Stomach smooth muscle (tissue), 2 donors: Measurements from ENCODE around the gene DUS1L.

Experiments used
- H3K27ac ChIP-seq: one replicate; pipeline ENCODE4 v1.7.0; 2013; ENCODE audit warnings: mild to moderate bottlenecking, low read length, inconsistent platforms
- H3K27me3 ChIP-seq, 2 donors: one replicate each; pipeline ENCODE4 v1.7.0; 2013; ENCODE audit warnings: low read length in 2 of 2; ENCODE audit not compliant: insufficient read depth in 2 of 2, control insufficient read depth in 1 of 2
- H3K36me3 ChIP-seq, 2 donors: one replicate each; pipeline ENCODE4 v1.7.0; 2013; ENCODE audit warnings: low read length in 2 of 2; ENCODE audit not compliant: control insufficient read depth in 2 of 2, insufficient read depth in 2 of 2
- H3K4me1 ChIP-seq: one replicate; pipeline ENCODE4 v1.7.0; 2013; ENCODE audit warnings: low read length; ENCODE audit not compliant: control insufficient read depth, insufficient read depth
- H3K4me3 ChIP-seq, 2 donors: one replicate each; pipeline ENCODE4 v1.7.0; 2013; ENCODE audit warnings: low read length in 2 of 2
- H3K9ac ChIP-seq, 2 donors: one replicate each; pipeline ENCODE4 v1.7.0; 2013; ENCODE audit warnings: low read length in 2 of 2, mild to moderate bottlenecking in 1 of 2
- H3K9me3 ChIP-seq, 2 donors: one replicate each; pipeline ENCODE4 v1.7.0; 2013; ENCODE audit warnings: low read length in 2 of 2; ENCODE audit not compliant: control insufficient read depth in 2 of 2
- donor health status: healthy.
- donor health status: Pancreatic carcinoma.

Gene DUS1L

GRCh38 chr17:82107341-82107860 lies 41.8 kb upstream of the DUS1L start:
- Histone ChIP-seq H3K9me3 (no peaks in the 10 kb centered on the region), H3K9ac (no peak overlapping the region), H3K27me3 (no peaks in the 10 kb centered on the region), H3K4me1 (peaks cover 18% of the 10 kb centered on the region), H3K4me3 (no peak overlapping the region), H3K27ac (no peak overlapping the region), H3K36me3 (peaks cover 0 to 2% of the 10 kb centered on the region in 2 donors)

- peaks cover 20% of the 10 kb centered on the region for H3K4me1 ChIP-seq
- peak overlapping the region in 1 of 2 donors; percentile 29 for H3K4me3 ChIP-seq
- no peaks in the 10 kb centered on the region for H3K36me3 ChIP-seq
- peak overlapping the region in 1 of 2 donors; percentile 42 for H3K9ac ChIP-seq
- no peak overlapping the region for H3K27ac ChIP-seq
- no peaks in the 10 kb centered on the region for H3K27me3 ChIP-seq
- H3K9me3 ChIP-seq: no peaks in the 10 kb centered on the region
These were observed 41.2 kb upstream of the DUS1L start for GRCh38 chr17:82106688-82107305.

DNA sequence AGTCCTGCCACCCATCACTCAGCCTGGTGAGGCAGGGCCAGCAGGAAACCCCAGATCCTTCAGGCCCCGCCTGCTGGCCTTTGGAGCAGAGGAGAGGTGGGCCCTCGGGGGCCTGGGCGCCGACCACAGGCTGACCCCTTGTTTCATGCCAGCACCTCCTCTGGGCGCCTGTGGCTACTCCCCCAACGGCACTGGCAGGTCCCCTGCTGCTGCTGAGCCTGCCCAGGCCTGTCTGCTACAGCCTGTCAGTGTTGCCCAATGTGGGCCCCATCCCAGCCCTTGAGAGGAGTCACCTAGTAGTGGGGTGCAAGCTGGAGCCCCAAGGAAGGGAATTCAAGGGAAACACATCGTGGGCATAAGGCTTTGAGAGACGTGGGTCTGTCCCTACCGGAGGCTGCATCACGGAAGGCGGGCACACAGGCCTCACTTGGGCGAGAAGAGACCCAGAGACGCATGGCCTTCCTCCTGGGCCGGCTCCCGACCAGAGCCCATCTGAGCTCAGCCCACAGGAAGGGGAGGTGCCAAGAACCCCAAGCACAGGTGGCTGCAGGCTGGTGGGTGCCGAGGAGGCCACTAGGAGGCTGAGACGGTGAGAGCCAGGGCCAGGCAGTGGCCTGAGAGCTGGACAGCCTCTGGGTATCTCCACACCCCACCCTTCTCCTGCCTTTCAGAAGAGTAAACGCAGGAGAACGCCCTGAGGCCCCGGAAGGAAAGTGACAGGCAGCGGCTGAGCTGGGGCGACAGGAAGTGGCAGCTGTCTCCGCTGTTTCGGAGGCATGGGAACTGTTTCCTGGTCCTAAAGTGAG lies 40.5 kb upstream of the DUS1L start:
- H3K4me1 ChIP-seq: peaks cover 24% of the 10 kb centered on the region

DNA sequence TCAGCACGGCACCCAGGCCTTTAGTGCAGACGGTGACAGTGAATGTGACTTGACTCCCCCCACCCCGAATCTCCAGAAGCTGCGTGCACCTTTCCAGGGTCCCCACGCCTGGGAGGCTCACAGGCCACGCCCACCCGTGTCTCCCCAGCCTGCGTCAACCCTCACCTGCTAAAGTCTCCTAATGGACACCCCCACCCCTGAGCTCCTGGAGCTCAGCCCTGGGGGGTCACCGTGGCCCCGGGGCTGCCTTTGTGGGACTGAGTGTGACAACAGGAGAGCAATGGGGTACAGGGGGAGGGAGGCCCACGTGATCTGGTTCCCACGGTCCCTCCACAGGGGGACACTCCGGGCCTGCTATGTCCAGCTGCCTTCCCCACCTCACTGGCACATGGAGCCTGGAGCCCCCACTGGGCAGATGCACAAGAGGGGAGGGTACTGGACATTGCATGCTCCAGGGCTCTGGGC lies 39.8 kb upstream of the DUS1L start:
- Histone ChIP-seq H3K4me1 (peaks cover 25% of the 10 kb centered on the region), H3K9me3 (no peaks in the 10 kb centered on the region), H3K27me3 (no peaks in the 10 kb centered on the region), H3K4me3 (no peak overlapping the region), H3K36me3 (no peaks in the 10 kb centered on the region), H3K27ac (no peak overlapping the region), H3K9ac (no peak overlapping the region)

More for the DNA sequence above, 40.5 kb upstream of the DUS1L start:
- no peaks in the 10 kb centered on the region for H3K27me3 ChIP-seq
- H3K9me3 ChIP-seq: no peaks in the 10 kb centered on the region
- no peak overlapping the region for H3K27ac ChIP-seq
- H3K4me3 ChIP-seq: peak overlapping the region in 1 of 2 donors; percentile 29
- H3K36me3 ChIP-seq: no peaks in the 10 kb centered on the region
- peak overlapping the region; percentile 6 to 42 for H3K9ac ChIP-seq

DNA sequence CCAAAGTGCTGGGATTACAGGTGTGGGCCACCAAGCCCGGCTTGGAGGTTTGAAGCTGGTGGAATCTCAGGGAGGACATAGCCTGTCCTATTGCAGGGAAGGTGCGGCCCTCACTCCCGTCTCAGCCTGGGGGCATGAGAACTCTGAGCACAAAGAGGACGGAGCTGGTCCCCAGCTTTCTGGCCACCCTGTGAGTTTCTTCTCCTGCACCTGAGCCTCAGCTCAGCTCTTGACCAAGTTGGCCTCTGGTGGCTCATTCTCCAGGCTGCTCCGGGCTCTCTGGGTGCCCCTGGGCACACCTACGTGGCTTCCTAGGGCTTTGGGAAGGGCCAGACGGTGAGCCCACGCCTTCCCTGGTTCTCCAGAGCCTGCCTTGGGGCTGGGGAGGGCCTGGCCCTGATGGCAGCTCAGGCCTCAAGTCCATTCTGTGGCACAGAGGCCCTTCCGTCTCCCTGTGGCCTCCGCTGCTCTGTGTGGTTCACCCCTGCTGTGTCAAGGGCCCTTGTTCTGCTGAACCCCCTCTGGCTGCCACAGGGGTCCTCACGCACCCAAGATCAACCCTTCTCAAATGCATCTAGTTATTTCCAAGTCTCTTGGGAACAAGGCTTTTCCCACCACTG lies 39.3 kb upstream of the DUS1L start:
- no peak overlapping the region for H3K4me3 ChIP-seq
- no peak overlapping the region for H3K27ac ChIP-seq
- H3K36me3 ChIP-seq: no peaks in the 10 kb centered on the region
- no peak overlapping the region for H3K9ac ChIP-seq
- H3K9me3 ChIP-seq: no peaks in the 10 kb centered on the region
- peaks cover 25% of the 10 kb centered on the region for H3K4me1 ChIP-seq
- H3K27me3 ChIP-seq: no peaks in the 10 kb centered on the region

- Histone ChIP-seq H3K9ac (peak overlapping the region; percentile 38 to 47), H3K9me3 (no peaks in the 10 kb centered on the region), H3K36me3 (no peaks in the 10 kb centered on the region), H3K27ac (peak overlapping the region; percentile 41), H3K4me3 (peak overlapping the region in 1 of 2 donors; percentile 15), H3K4me1 (peaks cover 36% of the 10 kb centered on the region), H3K27me3 (no peaks in the 10 kb centered on the region)
These were observed 38.2 kb upstream of the DUS1L start for GRCh38 chr17:82103553-82104451.

- H3K36me3 ChIP-seq: no peaks in the 10 kb centered on the region
- no peak overlapping the region for H3K27ac ChIP-seq
- no peak overlapping the region for H3K4me3 ChIP-seq
- no peaks in the 10 kb centered on the region for H3K9me3 ChIP-seq
- no peak overlapping the region for H3K9ac ChIP-seq
- no peaks in the 10 kb centered on the region for H3K27me3 ChIP-seq
- peaks cover 45% of the 10 kb centered on the region for H3K4me1 ChIP-seq
These were observed 36.4 kb upstream of the DUS1L start for GRCh38 chr17:82101767-82102679.

DNA sequence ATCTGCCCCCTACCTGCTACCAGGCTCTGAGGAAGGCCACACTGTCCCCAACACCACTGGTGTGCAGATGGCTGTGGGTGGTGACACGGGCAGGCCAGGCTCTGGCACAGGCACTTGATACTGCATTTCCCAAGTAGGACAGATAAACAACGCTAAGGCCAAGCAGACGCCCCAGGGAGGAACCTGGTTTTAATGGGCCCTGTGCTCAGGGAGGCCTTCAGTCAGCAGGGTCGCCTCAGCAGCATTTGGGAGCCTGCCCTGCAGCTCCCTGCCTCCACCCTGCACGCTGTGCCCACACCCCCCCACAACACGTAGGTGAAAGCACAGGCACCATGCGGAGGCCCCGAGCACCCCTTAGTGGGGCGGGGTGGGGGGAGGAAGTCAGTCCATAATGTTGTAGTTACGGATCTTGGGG lies 35.7 kb upstream of the DUS1L start:
- H3K4me1 ChIP-seq: peaks cover 49% of the 10 kb centered on the region
- H3K9ac ChIP-seq: no peak overlapping the region
- no peaks in the 10 kb centered on the region for H3K36me3 ChIP-seq
- no peak overlapping the region for H3K4me3 ChIP-seq
- H3K9me3 ChIP-seq: no peaks in the 10 kb centered on the region
- no peaks in the 10 kb centered on the region for H3K27me3 ChIP-seq
- H3K27ac ChIP-seq: no peak overlapping the region

DNA sequence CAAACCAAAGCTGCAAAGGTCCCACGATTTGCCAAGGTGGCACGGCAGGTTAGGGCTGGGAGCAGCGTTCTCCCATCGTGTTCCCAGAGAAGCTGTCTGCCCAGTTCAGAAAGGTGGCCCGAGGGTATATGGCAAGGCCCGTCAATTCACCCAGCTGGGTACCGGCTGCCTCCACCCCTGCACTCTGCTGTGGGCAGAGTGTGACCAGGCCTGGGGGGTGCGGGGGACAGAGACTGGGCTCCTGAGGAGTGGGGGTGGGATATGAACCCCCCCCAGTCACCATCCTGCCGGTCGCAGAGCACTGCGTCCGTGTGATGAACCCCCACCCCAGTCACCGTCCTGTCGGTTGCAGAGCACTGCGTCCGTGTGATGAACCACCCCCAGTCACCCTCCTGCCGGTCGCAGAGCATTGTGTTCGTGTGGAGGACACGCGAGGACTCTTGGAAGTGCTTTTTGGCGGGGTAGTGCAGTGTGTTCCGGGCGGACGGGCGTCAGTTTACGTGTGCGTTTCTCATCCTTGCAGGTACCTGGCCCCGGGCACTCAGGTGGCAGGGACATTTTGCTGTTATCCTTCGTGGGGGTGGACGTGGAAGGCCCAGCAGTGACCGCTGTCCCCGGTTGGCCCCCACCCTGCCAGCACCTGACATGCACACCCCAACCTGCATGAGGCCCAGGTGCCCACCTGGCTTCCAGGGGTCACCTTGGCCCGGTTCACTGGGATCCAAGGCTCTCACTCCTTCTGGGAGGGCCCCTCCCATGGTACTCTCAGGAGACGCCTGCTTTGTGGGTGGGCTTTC lies 35.1 kb upstream of the DUS1L start:
- H3K27me3 ChIP-seq: no peaks in the 10 kb centered on the region
- no peaks in the 10 kb centered on the region for H3K9me3 ChIP-seq
- no peak overlapping the region for H3K27ac ChIP-seq
- peaks cover 0 to 2% of the 10 kb centered on the region in 2 donors for H3K36me3 ChIP-seq
- peaks cover 45% of the 10 kb centered on the region for H3K4me1 ChIP-seq
- H3K9ac ChIP-seq: no peak overlapping the region
- no peak overlapping the region for H3K4me3 ChIP-seq
